Motor neuron (in vitro differentiated cells): Measurements from ENCODE around the gene HMGN4. TPM values are rescaled to one million over a fixed set of nuclear protein-coding genes. Genes with fewer than 3 reads are reported as not detected.
"Not testable (repeated sequence)": the region's sequence is repeated elsewhere in the genome, so short reads cannot be mapped to it uniquely, and the experiment has no call there.

ENCODE experiments used
- ATAC-seq, 8 experiments: fragments of 200-7000 bp; cut with Tn5 transposase; replicated peaks in 6 of 8; 2 replicates each; pipeline ENCODE4 v1.8.0; 2021; ENCODE audit warnings: mild to moderate bottlenecking in 8 of 8, moderate library complexity in 8 of 8
- H3K27ac ChIP-seq, 2 donors: fragments of 250-450 bp; sonication (Bioruptor Pico); 2 replicates each; pipeline ENCODE4 v1.9.0; 2021; ENCODE audit warnings: antibody characterized with exemption in 2 of 2, mild to moderate bottlenecking in 2 of 2, moderate library complexity in 1 of 2
- H3K4me1 ChIP-seq, 2 donors: fragments of 250-450 bp; sonication (Bioruptor Pico); replicated peaks in 1 of 2; 2 replicates each; pipeline ENCODE4 v1.6.1; 2021; ENCODE audit warnings: antibody characterized with exemption in 2 of 2, mild to moderate bottlenecking in 2 of 2, moderate library complexity in 1 of 2
- H3K4me3 ChIP-seq, 5 donors: fragments of 250-450 bp; sonication (Bioruptor Pico); 2 replicates each; pipeline ENCODE4 v1.9.0; 2021; ENCODE audit warnings: antibody characterized with exemption in 5 of 5, mild to moderate bottlenecking in 5 of 5, moderate library complexity in 4 of 5
- WGBS, 10 experiments: fragments of 450-650 bp; shearing (Covaris generic); methylation state at CpG; one replicate each; pipeline ENCODE4 v1.0.0; 2022; 5-methylcytosine and 5-hydroxymethylcytosine counted together
- in situ Hi-C, 9 experiments: fragments of 400-800 bp; cut with MboI; loops; one replicate each; pipeline ENCODE4 v1.15.0; 2021; ENCODE audit warnings: low sequenced_read_pairs in 9 of 9, low pct_unique_long_range_greater_than_20kb in 2 of 9; ENCODE audit not compliant: unreplicated experiment in 9 of 9
- total RNA-seq, 8 experiments: library from RNA; unstranded; fragments of 300-600 nt; gene quantifications; 2 replicates each; pipeline versions ENCODE4 v1.2.3 to v1.2.4, GENCODE V29; 2022

HMGN4 gene
- total RNA-seq, 8 experiments from 2014 or later = 40.7 to 72.7 (median 55.0) TPM

GRCh38 chr6:26511033-26511432 is 27.1 kb upstream of the HMGN4 start:
- H3K4me1 ChIP-seq, H3K27ac ChIP-seq, H3K4me3 ChIP-seq, in situ Hi-C loops, ATAC-seq: not testable (repeated sequence)
- WGBS, 10 experiments = 73 to 100% (median 94%) methylated on average over 1 to 5 of the region's 8 CpGs; no CpG with 5 or more reads in 6 of the 10 experiments

DNA sequence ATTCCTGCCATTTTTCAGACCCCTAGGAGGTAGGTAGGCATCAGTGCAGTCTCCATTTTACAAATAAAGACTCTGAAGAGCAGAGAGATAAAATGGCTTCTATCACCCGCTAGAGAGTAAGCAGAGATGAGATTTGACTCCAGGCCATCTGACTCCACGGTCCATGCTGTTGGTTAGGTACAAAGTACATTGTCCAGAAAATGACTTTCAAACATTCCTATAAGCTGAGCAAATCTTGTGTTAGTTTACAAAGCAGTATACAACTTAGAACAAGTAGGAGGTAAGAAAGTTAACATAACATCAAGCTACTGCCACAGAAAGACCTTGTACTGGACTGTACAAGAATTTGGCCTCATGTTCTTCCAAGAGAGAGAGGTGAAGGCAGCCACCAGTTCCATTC is 23.2 kb upstream of the HMGN4 start:
- in situ Hi-C loops = no loop called here
- H3K4me1 ChIP-seq = peaks cover under 1 to 1% of the 10 kb centered on the region in 2 donors
- 50 to 100% (median 83%) methylated on average over 1 to 2 of the region's 2 CpGs; no CpG with 5 or more reads in 1 of the 10 experiments for WGBS, 10 experiments
- H3K27ac ChIP-seq = no peak overlapping the region
- ATAC-seq = no peak
- H3K4me3 ChIP-seq = no peak overlapping the region

DNA sequence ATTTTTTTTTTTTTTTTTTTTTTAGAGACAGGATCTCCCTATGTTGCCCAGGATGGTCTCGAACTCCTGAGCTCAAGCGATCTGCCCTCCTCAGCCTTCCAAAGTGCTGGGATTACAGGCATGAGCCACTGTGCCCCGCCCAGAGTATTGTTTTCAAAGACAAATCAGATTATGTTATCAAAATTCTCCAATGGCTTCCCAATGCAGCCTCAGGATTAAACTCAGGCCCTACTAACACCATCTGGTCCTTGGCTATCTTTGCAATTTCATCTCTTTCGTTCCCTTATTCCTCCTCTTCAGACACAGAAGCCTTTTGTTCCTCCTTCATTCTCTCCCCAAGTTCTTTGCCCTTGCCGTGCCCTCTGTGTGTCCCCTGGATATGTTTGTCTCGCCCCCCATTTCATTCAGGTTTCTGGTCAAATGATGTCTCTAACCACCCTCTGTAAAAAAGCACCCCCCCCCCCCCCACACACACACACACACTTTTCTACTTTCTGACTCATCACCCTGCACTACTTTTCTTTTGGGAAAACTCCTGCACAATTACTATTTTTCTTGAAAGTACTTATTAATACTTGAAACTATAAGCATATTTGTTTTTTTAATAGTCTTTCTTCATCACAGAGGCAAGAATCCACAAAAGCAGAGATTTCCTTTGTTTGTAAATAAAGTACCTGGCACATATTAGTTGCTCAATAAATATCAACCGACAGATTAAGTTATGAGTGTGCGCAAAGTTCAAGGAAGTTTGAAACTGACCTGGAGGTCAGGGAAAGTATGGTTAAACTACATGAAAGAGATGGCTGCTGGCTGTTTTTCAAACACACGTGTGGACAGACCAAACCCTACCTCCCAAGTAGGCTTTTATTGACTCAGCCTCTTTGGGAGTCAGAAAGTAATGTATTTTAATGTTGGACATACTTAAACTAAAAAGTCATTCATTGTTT is 21.4 kb upstream of the HMGN4 start:
- no peak overlapping the region for H3K4me3 ChIP-seq
- ATAC-seq = no peak
- H3K27ac ChIP-seq = no peak overlapping the region
- WGBS, 10 experiments = 54 to 94% (median 85%) methylated on average over 2 to 8 of the region's 9 CpGs
- H3K4me1 ChIP-seq = peaks cover 3 to 5% of the 10 kb centered on the region in 2 donors
- in situ Hi-C loops = no loop called here

- no peak overlapping the region for H3K27ac ChIP-seq
- peaks cover 5 to 8% of the 10 kb centered on the region in 2 donors for H3K4me1 ChIP-seq
- no peak overlapping the region for H3K4me3 ChIP-seq
- WGBS, 10 experiments = 88 to 100% (median 100%) methylated on average over 1 to 2 of the region's 2 CpGs; no CpG with 5 or more reads in 4 of the 10 experiments
- in situ Hi-C loops = no loop called here
- no peak for ATAC-seq
Observed at GRCh38 chr6:26519359-26519758, 18.8 kb upstream of the HMGN4 start.

- in situ Hi-C loops = no loop called here
- WGBS, 10 experiments = 0 to 100% (median 38%) methylated on average over 1 to 11 of the region's 21 CpGs; no CpG with 5 or more reads in 1 of the 10 experiments
- Histone ChIP-seq H3K4me3 (peak overlapping the region; percentile 34 to 52 (median 43)), H3K4me1 (peaks cover 5 to 8% of the 10 kb centered on the region in 2 donors), H3K27ac (peak overlapping the region; percentile 28 to 37)
- ATAC-seq = peak; percentile 8 to 70 (median 60)
Observed at GRCh38 chr6:26520237-26520849, 17.8 kb upstream of the HMGN4 start.

GRCh38 chr6:26520850-26521599 is 17.1 kb upstream of the HMGN4 start:
- ATAC-seq = peak; percentile 75 to 93 (median 90)
- Histone ChIP-seq H3K4me1 (peaks cover 5 to 8% of the 10 kb centered on the region in 2 donors), H3K4me3 (peak overlapping the region; percentile 34 to 52 (median 43)), H3K27ac (peak overlapping the region; percentile 54 to 90)
- 0 to 5% (median 0%) methylated on average over 2 to 13 of the region's 49 CpGs for WGBS, 10 experiments
- in situ Hi-C loops = no loop called here

DNA sequence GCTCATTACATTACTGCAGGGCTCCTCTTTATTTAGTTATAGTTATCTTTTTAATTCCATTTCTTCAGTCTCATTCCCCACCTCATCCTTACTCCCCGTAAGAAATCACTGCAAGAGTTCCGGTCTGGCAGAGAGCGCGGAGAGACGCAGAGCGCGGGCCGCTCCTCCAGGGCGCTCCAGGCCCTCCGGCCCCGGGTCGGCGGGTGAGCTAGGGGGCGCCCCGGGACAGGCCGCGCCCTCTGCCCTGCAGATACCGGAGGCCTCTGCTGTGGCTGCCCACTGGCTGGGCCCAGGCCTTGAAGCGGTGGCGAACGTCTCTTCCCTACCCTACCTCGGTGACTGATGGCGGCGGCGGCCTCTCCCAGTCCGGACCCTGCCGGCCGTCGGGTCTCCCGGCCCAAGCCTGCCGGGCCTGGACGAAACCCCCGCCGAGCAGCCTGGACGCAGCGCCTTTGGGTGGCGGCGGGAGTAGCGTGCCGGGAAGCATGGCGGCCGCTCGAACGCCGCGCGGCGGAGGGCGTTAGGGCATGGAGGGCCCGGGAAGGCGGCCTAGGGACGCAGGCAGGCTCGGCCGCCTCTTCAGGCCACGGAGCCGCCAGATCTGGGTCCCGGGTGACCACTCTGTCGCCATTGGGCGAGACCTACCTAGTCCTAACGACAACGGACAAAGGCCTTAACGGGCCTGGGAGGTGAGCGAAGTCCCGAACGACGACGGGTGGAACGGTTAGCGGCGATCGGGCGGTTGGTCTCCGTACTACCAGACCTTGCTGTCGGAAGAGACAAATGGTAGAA is 16.4 kb upstream of the HMGN4 start:
- peak overlapping the region; percentile 62 to 90 for H3K27ac ChIP-seq
- in situ Hi-C loops = no loop called here
- ATAC-seq = peak; percentile 14 to 79 (median 52)
- H3K4me1 ChIP-seq = peaks cover 5 to 8% of the 10 kb centered on the region in 2 donors
- H3K4me3 ChIP-seq = peak overlapping the region; percentile 34 to 52 (median 43)
- 0 to 17% (median 1%) methylated on average over 1 to 14 of the region's 74 CpGs; no CpG with 5 or more reads in 2 of the 10 experiments for WGBS, 10 experiments

- in situ Hi-C loops, H3K27ac ChIP-seq, H3K4me1 ChIP-seq, ATAC-seq: not testable (repeated sequence)
- peak overlapping the region in 1 of 5 donors; percentile 36 for H3K4me3 ChIP-seq
- 0 to 85% (median 72%) methylated on average over 1 to 10 of the region's 11 CpGs; no CpG with 5 or more reads in 1 of the 10 experiments for WGBS, 10 experiments
Observed at GRCh38 chr6:26522486-26523228, 15.5 kb upstream of the HMGN4 start.

DNA sequence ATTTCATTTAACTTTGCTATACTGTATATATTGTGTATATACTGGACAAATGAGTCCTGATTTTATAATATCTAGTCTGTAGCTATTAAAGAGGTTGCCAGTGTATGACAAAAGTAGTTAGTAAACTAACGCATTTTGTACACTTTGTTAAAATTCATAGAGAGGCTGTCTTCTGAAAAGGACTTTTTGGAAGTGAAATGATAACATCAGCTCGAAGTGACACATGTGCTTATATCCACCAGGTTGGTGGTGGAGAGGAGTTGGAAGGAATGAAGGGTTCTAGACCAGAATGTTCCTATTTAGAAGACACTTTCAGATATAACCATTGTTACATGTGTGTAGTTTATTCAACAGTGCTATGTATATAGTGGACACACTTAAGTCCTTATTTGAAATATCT is 13.9 kb upstream of the HMGN4 start:
- ATAC-seq, in situ Hi-C loops, H3K27ac ChIP-seq, H3K4me3 ChIP-seq, H3K4me1 ChIP-seq: not testable (repeated sequence)
- WGBS, 10 experiments = 20 to 100% (median 94%) methylated on average over 1 to 2 of the region's 2 CpGs; no CpG with 5 or more reads in 1 of the 10 experiments

DNA sequence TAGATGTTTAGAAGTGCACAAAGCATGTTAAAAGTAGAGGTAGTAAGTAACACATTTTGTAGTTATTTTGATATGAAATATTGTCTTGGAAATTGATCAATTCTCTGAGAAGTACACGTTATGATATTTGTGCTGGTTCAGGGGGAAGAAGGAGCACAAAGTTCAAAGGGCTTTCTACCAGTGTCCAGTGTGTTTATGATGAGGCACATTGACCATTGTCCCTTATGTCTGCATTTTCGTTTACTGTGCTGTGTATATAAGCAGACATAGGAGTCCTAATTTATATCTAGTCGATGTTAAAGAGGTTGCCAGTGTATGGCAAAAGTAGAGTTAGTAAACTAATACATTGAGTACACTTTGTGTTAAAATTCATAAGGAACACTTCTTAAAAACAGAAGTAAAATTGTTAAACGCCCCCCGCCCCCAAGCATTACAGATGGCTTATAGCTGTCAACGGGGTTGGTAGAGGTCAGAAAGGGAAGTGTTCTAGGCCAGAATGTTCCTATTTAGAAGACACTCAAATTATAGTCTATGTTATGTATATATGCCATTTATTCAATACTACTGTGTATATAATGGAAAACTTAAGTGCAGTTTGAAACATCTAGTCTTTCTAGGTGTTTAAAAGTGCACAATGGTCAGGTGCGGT is 13.3 kb upstream of the HMGN4 start:
- no peak for ATAC-seq
- WGBS, 10 experiments = 75 to 96% (median 88%) methylated on average over 1 to 7 of the region's 7 CpGs; no CpG with 5 or more reads in 1 of the 10 experiments

DNA sequence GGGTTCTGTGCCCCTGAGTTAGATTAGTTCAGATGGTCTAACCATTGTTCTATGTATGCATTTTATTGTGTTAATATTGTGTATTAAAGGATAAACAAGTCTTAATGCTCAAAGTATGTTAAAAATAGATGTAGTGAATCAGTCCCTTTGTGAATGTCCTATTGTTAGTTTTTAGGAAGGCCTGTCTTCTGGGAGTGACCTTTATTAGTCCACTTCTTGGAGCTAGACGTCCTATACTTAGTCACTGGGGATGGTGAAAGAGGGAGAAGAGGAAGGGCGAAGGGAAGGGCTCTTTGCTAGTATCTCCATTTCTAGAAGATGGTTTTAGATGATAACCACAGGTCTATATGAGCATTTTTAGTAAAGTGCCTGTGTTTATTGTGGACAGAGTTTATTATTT is 12.3 kb upstream of the HMGN4 start:
- Histone ChIP-seq H3K4me3 (no peak overlapping the region), H3K4me1 (peaks cover 2 to 3% of the 10 kb centered on the region in 2 donors), H3K27ac (no peak overlapping the region)
- ATAC-seq = no peak
- in situ Hi-C loops = loop anchor here in 4 of 9 experiments (25.0 kb wide), 1 partner anchor 189 kb away; no protein-coding TSS in a partner anchor
- 0 to 83% (median 76%) methylated on average over 1 to 2 of the region's 2 CpGs; no CpG with 5 or more reads in 4 of the 10 experiments for WGBS, 10 experiments

More for the DNA sequence above, 13.3 kb upstream of the HMGN4 start:
- Histone ChIP-seq H3K4me1 (peaks cover 5 to 8% of the 10 kb centered on the region in 2 donors), H3K27ac (no peak overlapping the region), H3K4me3 (no peak overlapping the region)
- in situ Hi-C loops = loop anchor here in 4 of 9 experiments (25.0 kb wide), 1 partner anchor 188 kb away; no protein-coding TSS in a partner anchor
